Measurements from ENCODE around the gene MCTP2. TPM values are rescaled to one million over a fixed set of nuclear protein-coding genes. Genes with fewer than 3 reads are reported as not detected.

The MCTP2 gene
- total RNA-seq, 1 donor from 2014 or later, result 35.3 TPM

- Histone ChIP-seq H3K4me1 (no peaks in the 10 kb centered on the region), H3K27ac (no peak overlapping the region), H3K4me3 (no peak overlapping the region), H3K27me3 (no peaks in the 10 kb centered on the region), H3K9me3 (no peaks in the 10 kb centered on the region), H3K36me3 (no peaks in the 10 kb centered on the region)
- peak; percentile 84 for ATAC-seq
- no peak for TF ChIP-seq CTCF (IDR thresholded peaks at IDR 0.05)
- intact Hi-C loops (cut with DNase I), result no loop called here
- no peak for DNase-seq
Observed at GRCh38 chr15:94206463-94207167, 24.7 kb upstream of the MCTP2 start.

- intact Hi-C loops (cut with DNase I), result no loop called here
- Histone ChIP-seq H3K27me3 (no peaks in the 10 kb centered on the region), H3K36me3 (no peaks in the 10 kb centered on the region), H3K4me3 (no peak overlapping the region), H3K27ac (no peak overlapping the region), H3K4me1 (no peaks in the 10 kb centered on the region), H3K9me3 (no peaks in the 10 kb centered on the region)
- ATAC-seq (no peak), DNase-seq (no peak)
- no peak for TF ChIP-seq CTCF (IDR thresholded peaks at IDR 0.05)
Observed at GRCh38 chr15:94212291-94212690, 19.1 kb upstream of the MCTP2 start.

- no peaks in the 10 kb centered on the region for H3K27me3 ChIP-seq
- H3K27ac ChIP-seq, result no peak overlapping the region
- no peaks in the 10 kb centered on the region for H3K9me3 ChIP-seq
- peaks cover 9% of the 10 kb centered on the region for H3K4me1 ChIP-seq
- DNase-seq (no peak), ATAC-seq (no peak)
- intact Hi-C loops (cut with DNase I), result no loop called here
- no peak overlapping the region for H3K4me3 ChIP-seq
- no peak for TF ChIP-seq CTCF (IDR thresholded peaks at IDR 0.05)
- no peaks in the 10 kb centered on the region for H3K36me3 ChIP-seq
Observed at GRCh38 chr15:94225616-94226015, 5.7 kb upstream of the MCTP2 start.

DNA sequence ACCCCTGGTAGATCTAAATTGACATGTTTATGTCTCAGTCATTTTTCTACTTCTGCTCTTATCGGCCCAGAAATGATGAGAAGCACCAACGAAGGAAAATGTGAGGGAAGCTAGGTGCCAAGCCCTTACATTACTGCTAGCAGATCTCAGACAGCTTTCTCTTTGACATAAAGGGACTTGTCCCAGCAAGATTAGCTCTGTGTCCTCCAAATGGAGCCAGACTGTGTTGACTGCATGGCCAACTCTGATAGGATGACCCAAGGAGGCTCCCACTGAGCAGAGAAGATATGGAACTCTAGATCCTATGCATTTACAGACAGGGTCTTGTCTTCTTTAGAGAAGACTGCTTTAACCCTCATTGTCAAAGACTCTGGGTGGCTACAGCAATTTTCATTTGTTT lies 2.8 kb upstream of the MCTP2 start:
- Histone ChIP-seq H3K4me3 (no peak overlapping the region), H3K27ac (no peak overlapping the region), H3K36me3 (no peaks in the 10 kb centered on the region), H3K9me3 (no peaks in the 10 kb centered on the region), H3K27me3 (no peaks in the 10 kb centered on the region), H3K4me1 (peaks cover 14% of the 10 kb centered on the region)
- intact Hi-C loops (cut with DNase I), result no loop called here
- no peak for ATAC-seq
- TF ChIP-seq CTCF (IDR thresholded peaks at IDR 0.05), result no peak
- DNase-seq, result no peak

GRCh38 chr15:94229591-94230369 lies 1.6 kb upstream of the MCTP2 start:
- H3K4me1 ChIP-seq, result peaks cover 23% of the 10 kb centered on the region
- no peak overlapping the region for H3K4me3 ChIP-seq
- ATAC-seq (no peak), DNase-seq (no peak)
- intact Hi-C loops (cut with DNase I), result no loop called here
- no peaks in the 10 kb centered on the region for H3K27me3 ChIP-seq
- H3K9me3 ChIP-seq, result no peaks in the 10 kb centered on the region
- H3K36me3 ChIP-seq, result no peaks in the 10 kb centered on the region
- no peak for TF ChIP-seq CTCF (IDR thresholded peaks at IDR 0.05)
- peak overlapping the region; percentile 84 for H3K27ac ChIP-seq
